HG02973 (cell line): Measurements from ENCODE around the gene PIP5K1C.
"Not testable (repeated sequence)": the region's sequence is repeated elsewhere in the genome, so short reads cannot be mapped to it uniquely, and the experiment has no call there.

Experiments
- ATAC-seq: cut with Tn5 transposase; IDR thresholded peaks from one replicate; pipeline ENCODE4 v1.9.1; 2021; ENCODE audit warnings: moderate library complexity; ENCODE audit not compliant: unreplicated experiment

Gene PIP5K1C

DNA sequence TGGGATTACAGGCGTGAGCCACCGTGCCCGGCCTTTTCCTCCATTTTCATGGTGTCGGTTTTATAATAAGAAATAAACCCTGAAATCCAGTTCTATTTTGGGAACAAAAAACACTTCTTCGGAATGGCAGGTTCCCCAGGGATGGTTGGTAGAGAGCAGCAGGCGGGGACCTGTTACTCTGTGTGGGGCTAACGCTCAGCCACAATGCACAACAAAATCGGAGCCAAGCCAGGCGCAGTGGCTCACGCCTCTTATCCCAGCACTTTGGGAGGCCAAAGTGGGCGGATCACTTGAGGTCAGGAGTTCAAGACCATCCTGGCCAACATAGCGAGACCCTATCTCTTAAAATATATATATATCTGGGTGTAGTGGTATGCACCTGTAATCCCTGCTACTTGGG lies 99.2 kb downstream of the PIP5K1C start:
- ATAC-seq = no peak

DNA sequence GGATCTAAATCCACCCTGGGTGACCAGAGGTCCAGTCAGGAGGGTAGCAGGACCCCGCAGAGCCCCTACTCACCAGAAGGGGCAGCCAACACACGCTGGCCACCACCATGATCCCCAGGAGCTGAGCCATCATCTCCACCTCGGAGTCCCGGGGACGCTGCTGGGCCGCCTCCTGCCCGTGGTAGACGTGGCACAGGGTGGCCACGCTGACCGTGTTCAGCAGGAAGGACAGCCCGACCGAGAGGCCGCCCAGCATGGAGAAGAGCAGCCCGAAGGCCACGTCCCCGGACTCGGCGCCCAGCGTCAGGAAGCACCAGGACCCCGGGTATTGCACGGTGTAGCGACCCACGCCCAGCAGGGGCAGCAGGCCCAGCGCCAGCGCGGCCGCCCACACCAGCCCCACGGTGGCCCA lies 100.5 kb downstream of the PIP5K1C start:
- ATAC-seq = no peak

- ATAC-seq = no peak
These were observed 104.7 kb downstream of the PIP5K1C start for GRCh38 chr19:3595521-3596061.

DNA sequence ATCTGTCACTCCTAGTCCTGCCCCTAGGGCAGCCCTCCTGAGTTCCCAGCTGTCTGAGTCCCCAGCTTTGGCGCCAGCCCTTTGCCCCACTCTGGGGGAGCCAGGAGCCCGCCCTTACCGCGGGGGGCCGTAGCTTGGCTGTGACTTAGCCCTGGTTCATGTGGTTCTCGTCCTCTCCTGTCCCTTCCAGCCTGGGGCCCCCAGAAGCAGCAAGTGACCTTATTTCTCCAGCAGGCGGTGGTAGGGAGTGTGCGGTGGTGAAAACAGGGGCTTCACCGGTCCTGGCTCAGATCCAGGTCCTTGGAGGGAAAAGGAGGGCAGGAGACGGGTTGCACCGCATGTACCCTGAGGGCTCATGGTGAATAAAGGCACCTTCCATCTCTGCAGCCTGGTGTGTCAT lies 107.1 kb downstream of the PIP5K1C start:
- ATAC-seq = no peak

- ATAC-seq = no peak
These were observed 108.2 kb downstream of the PIP5K1C start for GRCh38 chr19:3591876-3592613.

DNA sequence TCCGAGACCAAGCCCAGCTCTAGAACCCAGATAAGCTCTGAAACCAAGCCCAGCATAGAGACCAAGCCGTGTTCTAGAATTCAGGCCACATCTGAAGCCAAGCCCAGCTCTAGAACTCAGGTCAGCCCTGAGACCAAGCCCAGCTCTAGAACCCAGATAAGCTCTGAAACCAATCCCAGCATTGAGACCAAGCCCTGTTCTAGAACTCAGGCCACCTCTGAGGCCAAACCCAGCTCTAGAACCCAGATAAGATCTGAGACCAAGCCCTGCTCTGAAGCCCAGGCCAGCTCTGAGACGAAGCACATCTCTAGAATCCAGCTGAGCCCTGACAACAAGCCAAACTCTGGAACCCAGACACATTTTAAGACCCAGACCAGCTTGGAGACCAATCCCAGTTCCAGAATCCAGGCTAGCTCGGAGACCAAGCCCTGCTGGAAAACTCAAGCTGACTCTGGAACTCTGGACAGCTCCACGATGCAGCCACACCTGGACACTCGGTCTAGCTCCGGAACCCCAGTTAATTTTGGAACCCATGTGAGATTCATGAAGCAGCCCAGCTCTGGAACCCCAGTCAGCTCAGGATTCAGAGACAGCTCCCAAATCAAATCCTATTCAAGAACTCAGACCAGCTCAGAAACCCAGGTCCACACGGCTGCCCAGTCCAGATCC lies 109.1 kb downstream of the PIP5K1C start:
- no peak for ATAC-seq

DNA sequence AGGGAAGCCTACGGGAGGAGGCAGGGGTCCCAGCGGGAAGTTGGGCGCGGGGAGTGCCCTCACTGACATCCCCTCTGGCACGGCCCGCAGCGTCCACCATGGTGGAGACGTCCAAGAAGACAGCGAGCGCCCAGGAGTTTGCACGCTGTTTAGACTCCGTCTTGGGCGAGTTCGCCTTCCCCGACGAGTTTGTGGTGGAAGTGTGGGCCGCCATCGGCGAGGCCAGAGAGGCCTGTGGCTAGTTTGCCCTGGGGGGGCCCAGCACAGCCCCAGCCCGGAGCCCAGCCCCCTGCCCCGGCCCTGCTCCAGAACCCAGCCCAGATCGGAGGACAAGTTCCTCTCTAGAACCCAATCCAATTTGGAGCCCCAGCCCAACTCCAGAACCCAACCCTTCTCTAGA lies 110.3 kb downstream of the PIP5K1C start:
- no peak for ATAC-seq

- no peak for ATAC-seq
These were observed 110.8 kb downstream of the PIP5K1C start for GRCh38 chr19:3589439-3589838.

DNA sequence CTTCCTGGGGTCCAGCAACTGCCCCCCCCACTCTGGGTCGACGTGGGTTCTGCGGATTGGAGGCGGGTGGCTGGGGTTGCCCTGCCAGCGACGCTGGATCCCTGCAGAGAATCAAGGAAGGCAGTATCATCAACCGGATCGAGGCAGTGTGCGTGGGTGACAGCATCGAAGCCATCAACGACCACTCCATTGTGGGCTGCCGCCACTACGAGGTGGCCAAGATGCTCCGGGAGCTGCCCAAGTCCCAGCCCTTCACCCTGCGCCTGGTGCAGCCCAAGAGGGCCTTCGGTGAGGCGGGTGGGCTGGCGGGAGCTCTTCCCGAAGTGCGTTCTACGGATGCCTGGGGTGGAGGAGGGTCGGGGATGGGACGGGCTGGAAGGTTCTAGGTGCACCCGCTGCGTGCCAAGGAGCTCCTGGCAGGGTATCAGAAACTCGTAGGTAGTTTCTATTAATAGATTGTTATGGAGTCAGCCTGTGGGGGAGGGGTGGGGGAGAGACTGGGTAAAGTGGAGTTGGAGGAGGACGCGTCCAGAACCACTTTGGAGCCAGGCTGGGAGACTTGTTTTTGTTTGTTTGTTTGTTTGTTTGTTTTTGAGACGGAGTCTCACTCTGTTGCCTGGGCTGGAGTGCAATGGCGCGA lies 113.4 kb downstream of the PIP5K1C start:
- no peak for ATAC-seq

- ATAC-seq = no peak
These were observed 114.1 kb downstream of the PIP5K1C start for GRCh38 chr19:3586127-3586626.

DNA sequence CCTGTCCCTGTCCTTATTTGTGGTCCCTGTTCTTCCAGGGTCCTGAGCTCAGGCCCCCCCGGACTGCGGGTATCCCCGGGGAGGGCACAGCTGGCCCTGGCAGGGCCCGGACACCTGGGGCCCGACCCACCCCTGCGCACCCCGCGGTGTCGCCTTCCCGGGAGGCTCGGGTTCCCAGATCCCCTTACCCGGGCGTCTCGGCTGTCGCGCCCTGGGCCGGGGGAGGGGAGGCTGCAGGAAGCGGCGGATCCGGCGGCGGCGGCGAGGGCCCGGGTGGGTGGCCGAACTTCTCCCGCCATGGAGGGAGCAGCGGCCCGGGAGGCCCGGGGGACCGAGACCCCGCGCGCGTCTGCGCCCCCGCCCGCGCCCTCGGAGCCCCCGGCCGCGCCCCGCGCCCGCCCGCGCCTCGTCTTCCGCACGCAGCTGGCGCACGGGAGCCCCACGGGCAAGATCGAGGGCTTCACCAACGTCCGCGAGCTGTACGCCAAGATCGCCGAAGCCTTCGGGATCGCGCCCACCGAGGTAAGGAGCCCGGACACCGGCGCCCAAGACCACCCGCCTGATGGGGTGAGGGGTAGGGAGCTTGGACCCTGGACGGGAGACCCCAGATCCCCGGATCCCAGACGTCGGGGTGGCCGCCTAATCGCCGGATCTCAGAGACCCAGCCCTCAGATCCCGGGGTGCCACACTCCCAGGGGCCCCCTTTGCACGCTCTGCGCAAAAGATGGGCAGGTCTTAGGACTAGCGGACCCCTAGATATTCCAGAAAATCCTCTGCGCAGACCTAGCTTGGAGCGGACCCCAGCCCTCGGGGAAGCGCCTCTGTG lies 114.8 kb downstream of the PIP5K1C start, which contains the start of gene GIPC3:
Gene GIPC3 (plus strand): TSS at position 178 of the 826 bp plus-strand sequence. CDS start 120 bp downstream, at position 298.
- ATAC-seq = no peak

DNA sequence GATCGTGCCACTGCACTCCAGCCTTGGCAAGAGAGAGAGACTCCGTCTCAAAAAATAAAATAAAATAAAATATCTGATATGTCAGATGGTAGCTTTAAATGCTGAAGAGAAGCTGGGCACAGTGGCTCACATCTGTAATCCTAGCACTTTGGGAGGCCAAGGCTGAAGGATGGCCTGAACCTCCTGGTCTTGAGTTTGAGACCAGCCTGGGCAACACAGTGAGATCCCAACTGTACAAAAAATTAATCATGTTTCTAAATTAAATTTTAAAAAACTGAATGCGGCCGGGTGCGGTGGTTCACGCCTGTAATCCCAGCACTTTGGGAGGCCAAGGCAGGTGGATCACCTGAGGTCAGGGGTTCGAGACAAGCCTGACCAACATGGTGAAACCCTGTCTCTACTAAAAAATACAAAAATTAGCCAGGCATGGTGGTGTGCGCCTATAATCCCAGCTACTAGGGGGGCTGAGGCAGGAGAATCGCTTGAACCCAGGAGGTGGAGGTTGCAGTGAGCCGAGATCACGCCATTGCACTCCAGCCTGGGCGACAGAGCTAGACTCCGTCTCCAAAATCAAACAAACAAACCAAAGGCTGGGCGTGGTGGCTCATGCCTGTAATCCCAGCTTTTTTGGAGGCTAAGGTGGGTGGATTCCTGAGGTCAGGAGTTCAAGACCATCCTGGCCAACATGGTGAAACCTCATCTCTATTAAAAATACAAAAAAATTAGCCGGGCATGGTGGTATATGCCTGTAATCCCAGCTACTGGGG lies 116.0 kb downstream of the PIP5K1C start:
- not testable (repeated sequence) for ATAC-seq

GRCh38 chr19:3581792-3582191 lies 118.5 kb downstream of the PIP5K1C start:
- ATAC-seq = not testable (repeated sequence)
